HG03025 (cell line): ENCODE results near the gene FCGBP.
"Not testable (repeated sequence)": the region's sequence is repeated elsewhere in the genome, so short reads cannot be mapped to it uniquely, and the experiment has no call there.

Experiments
- ATAC-seq: cut with Tn5 transposase; IDR thresholded peaks from one replicate; pipeline ENCODE4 v1.9.1; 2021; ENCODE audit warnings: mild to moderate bottlenecking, moderate library complexity; ENCODE audit not compliant: unreplicated experiment, low FRiP score

Gene FCGBP

GRCh38 chr19:39934584-39935363 lies at the start of gene FCGBP:
Gene FCGBP, minus strand, starts transcription at chr19:39934634.
- ATAC-seq = no peak

GRCh38 chr19:39983695-39984300 lies 49.4 kb upstream of the FCGBP start:
- ATAC-seq = no peak

DNA sequence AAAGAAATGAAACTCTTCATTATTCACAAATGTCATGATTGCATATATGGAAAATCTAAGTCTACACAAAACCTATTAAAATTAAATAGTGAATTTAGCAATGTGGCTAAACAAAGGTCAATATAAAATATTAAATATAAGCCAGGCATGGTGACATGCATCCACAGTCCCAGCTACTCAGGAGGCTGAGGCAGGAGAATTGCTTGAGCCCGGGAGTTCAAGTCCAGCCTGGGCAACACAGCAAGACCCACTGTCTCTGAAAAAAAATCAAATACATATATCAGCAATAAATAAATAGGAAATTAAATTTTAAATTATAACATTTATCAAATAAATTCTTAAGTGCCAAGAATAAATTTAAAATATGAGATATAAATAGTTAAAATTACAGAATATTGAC lies 48.4 kb upstream of the FCGBP start:
- no peak for ATAC-seq

DNA sequence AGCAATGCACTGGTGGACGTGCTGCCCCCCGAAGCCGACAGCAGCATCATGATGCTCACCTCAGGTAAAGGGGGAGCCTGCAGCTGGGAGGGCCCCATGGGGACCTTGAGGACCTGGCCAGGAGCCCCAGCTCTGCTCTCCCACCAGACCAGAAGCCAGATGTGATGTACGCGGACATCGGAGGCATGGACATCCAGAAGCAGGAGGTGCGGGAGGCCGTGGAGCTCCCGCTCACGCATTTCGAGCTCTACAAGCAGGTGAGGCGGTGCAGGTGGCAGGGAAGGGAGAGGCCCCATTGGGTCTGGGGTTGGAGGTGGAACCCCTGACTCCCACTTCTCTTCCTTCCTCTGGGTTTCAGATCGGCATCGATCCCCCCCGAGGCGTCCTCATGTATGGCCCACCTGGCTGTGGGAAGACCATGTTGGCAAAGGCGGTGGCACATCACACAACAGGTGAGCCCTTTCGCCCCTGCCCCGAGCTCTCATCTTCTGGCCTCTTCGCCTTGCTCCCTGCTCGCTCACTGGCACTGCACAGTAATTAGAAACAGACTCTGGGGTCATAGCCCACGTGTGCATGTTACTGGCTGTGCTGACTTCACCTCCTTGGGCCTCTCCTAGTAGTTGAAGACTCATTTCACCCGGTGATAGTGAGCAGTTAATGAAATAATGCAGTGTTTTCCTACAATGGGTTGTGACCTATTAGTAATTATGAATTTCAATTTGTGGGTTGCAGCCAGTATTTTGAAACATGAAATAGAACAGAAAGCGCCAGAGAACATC lies 40.1 kb upstream of the FCGBP start:
- no peak for ATAC-seq

- ATAC-seq = no peak
These were observed 37.1 kb upstream of the FCGBP start for GRCh38 chr19:39971380-39972035.

- peak; percentile 94 for ATAC-seq
These were observed 36.4 kb upstream of the FCGBP start, which contains the start of gene PSMC4 for GRCh38 chr19:39970675-39971379. Gene PSMC4, plus strand, starts transcription at chr19:39971165. Its CDS starts 38 bp downstream, at chr19:39971203.

DNA sequence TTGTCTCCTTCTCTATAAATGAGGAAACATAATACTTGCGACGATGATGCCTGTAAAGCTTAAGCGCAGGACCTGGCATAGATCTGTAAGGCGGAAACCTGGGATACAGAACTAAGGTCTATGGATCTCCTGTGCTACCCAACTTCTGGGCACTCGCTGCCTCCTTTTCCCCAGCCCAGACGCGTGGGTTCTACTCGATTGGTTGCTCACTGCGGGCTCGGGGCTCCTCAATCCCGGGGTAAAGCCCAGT lies 35.9 kb upstream of the FCGBP start:
- ATAC-seq = peak; percentile 22

DNA sequence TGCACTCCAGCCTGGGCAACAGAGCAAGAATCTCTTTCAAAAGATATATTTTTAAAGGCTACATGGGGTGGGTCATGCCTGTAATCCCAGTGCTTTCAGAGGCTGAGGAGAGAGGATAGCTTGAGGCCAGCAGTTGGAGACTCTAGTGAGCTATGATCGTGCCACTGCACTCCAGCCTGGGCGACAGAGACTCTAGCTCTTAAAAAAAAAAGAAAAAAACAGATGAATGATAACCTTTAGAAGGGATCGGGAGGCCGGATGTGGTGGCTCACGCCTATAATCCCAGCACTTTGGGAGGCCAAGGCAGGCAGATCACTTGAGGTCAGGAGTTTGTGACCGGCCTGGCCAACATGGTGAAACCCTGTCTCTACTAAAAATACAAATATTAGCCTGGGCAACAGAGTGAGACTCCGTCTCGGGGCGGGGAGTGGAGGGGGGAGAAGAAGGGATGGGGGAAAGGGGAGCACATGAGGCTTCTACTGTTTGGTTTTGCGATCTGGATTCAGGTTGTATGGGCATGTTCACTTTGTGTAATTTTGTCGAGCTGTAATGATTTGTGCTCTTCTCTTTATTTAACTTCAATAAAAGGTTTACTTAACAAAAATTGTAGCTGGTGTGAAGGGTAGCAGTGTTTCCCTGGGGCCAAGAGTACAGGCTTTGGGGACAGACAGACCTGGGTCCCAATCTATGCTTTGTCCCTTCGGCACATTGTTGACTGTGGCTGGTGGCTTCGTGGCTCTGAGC lies 35.4 kb upstream of the FCGBP start:
- no peak for ATAC-seq

- no peak for ATAC-seq
These were observed 34.8 kb upstream of the FCGBP start for GRCh38 chr19:39969266-39969665.

DNA sequence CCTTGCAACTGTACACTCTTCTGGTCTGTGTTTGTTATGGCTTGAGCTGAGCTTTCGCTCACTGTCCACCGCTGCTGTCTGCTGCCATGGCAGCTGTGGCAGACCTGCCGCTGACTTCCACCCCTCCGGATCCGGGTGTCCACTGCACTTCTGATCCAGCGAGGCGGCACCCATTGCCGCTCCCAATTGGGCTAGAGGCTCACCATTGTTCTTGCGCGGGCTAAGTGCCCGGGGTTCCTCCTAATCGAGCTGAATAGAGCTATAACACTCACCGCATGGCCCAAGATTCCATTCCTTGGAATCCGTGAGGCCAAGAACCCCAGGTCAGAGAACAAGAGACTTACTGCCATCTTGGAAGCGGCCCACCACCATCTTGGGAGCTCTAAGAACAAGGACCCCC lies 34.4 kb upstream of the FCGBP start:
- ATAC-seq = no peak

- ATAC-seq = no peak
These were observed 33.1 kb upstream of the FCGBP start for GRCh38 chr19:39967561-39967960.

DNA sequence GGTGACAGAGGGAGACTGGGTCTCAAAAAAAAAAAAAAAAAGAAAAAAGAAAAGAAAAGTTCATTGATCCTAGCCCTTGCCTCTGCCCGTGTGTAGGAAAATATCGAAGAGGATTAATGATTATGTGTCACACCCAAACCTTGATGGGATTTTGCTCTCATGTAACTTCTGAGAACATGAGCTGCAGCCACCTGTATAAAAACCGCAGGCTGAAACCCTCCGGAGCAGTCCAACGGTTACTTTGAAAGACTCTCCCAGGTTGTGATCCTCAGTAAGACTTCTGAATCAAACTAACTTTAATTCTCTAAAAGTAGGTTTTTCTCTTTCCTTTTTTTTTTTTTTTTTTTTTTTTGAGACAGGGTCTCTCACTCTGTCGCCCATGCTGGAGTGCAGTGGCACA lies 32.2 kb upstream of the FCGBP start:
- no peak for ATAC-seq

GRCh38 chr19:39963898-39964297 lies 29.5 kb upstream of the FCGBP start:
- ATAC-seq = no peak

- ATAC-seq = not testable (repeated sequence)
These were observed 25.0 kb upstream of the FCGBP start for GRCh38 chr19:39959407-39959806.

DNA sequence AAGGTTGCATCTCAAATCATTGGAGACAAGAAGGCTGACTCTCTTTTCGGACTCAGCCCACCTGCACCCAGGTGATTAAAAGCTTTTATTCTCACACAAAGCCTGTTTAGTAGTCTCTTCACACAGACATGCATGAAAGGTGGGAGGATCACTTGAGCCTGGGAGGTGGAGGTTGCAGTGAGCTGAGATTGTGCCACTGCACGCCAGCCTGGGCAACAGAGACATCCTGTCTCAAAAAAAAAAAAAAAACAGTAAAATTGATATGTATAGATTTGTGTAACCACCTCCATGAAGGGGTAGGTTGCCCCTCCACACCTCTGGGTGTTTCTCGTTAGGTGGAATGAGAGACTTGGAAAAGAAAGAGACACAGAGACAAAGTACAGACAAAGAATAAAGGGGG lies 24.5 kb upstream of the FCGBP start:
- not testable (repeated sequence) for ATAC-seq

DNA sequence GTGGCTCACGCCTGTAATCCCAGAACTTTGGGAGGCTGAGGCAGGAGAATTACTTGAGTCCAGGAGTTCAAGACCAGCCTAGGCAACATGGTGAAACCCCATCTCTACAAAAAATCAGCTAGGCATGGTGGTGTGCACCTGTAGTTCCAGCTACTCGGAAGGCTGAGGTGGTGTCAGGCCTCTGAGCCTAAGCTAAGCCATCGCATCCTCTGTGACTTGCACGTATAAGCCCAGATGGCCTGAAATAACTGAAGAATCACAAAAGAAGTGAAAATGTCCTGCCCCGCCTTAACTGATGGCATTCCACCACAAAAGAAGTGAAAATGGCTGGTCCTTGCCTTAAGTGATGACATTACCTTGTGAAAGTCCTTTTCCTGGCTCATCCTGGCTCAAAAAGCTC lies 23.5 kb upstream of the FCGBP start:
- ATAC-seq = not testable (repeated sequence)

- no peak for ATAC-seq
These were observed 19.5 kb upstream of the FCGBP start for GRCh38 chr19:39953915-39954314.

GRCh38 chr19:39951686-39952085 lies 17.3 kb upstream of the FCGBP start:
- no peak for ATAC-seq

DNA sequence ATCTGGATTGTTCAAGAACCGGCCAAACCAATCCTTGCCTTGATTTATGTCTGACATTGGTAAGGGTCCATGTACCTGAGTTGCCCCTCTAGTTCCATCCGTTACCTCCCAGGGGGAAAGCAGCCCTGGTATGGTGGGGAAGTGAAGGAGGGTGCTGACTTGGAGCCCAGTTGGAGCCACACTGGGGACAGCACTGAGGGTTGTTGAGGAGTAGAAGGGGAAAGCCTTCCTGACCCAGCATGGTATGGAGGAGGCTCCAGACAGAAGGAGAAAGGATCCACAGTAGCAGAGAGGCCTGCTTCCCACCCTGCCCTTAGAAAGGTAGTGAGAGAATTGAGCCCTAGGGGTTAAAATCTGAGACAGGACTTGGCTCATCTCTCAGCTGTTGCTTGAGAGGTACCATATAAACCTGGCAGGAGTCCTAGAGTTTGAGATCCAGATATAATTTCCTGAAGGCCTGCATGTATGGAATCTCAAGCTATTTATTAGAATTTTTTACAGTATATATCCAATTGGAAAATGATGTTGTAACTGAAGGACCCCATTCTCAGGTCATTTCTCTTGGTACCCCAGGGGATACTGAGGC lies 16.7 kb upstream of the FCGBP start:
- ATAC-seq = no peak
